Ovary (tissue), 3 donors: ENCODE measurements around the gene EGR1.

Source experiments
- CTCF ChIP-seq, 3 donors: fragments of 450-650 bp in 2 of 3; fragments of 200-600 bp in 1 of 3; IDR thresholded peaks; one replicate each; pipeline versions ENCODE4 v1.5.1 to v1.8.0; 2016 to 2022; ENCODE audit warnings: antibody characterized with exemption in 3 of 3, mild to moderate bottlenecking in 1 of 3
- EP300 ChIP-seq: sonication (generic); formaldehyde crosslinking; IDR thresholded peaks from one replicate; pipeline ENCODE4 v1.6.1; 2017; ENCODE audit warnings: antibody characterized with exemption
- POLR2A ChIP-seq: fragments of 450-650 bp; IDR thresholded peaks from one replicate; pipeline ENCODE4 v1.6.1; 2017; ENCODE audit warnings: antibody characterized with exemption, mild to moderate bottlenecking, moderate library complexity
- donor health status: DM: no; HTN: no; CAD: no.

GRCh38 chr5:138476918-138477317, 11.6 kb downstream of the EGR1 start:
- no peak for TF ChIP-seq CTCF (IDR thresholded peaks at IDR 0.05)
- no peak for TF ChIP-seq POLR2A
- no peak for TF ChIP-seq EP300
